CD4-positive, alpha-beta T cell treated with Interleukin-4 for 4 hours (primary cell): Measurements from ENCODE around the gene IGFALS.
"Not testable (repeated sequence)": the region's sequence is repeated elsewhere in the genome, so short reads cannot be mapped to it uniquely, and the experiment has no call there.

Source experiments
- DNase-seq: peaks from one replicate; pipeline ENCODE4 v3.0.0-alpha.2; 2020

Gene IGFALS

DNA sequence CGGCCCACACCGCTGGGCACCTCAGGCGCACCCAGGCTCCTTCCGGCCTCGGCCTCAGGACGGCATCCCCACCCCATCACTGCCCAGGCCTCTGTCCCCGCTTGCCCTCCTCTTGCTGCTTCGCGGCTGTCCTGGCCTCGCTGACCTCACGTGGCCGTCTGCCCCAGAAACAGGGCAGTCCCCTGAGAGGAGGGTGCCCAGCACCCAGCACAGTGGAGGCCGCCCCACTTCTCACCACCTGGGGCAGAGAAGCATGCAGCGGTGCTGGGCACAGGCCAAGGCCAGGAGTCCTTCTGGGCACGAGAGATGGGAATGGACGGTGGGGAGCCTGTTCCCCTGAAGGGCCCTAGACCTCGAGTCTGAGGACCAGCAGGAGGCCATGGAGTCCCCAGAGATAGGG is 24.2 kb upstream of the IGFALS start:
- DNase-seq: no peak

DNA sequence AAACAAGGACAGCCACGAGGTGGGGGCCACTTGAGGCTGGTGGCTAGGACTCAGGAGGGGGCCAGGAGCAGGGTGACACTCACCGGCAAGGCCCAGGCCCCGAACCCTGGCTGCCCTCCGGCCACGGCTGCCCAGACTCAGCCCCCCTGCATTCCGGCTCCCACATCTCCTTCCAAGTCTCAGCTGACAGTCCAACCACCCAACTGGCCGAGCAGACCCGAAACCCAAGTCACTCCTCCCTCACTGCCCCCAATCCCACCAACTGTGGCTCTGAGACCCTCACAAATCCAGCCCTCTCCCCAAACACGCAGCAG is 23.7 kb upstream of the IGFALS start:
- no peak for DNase-seq

DNA sequence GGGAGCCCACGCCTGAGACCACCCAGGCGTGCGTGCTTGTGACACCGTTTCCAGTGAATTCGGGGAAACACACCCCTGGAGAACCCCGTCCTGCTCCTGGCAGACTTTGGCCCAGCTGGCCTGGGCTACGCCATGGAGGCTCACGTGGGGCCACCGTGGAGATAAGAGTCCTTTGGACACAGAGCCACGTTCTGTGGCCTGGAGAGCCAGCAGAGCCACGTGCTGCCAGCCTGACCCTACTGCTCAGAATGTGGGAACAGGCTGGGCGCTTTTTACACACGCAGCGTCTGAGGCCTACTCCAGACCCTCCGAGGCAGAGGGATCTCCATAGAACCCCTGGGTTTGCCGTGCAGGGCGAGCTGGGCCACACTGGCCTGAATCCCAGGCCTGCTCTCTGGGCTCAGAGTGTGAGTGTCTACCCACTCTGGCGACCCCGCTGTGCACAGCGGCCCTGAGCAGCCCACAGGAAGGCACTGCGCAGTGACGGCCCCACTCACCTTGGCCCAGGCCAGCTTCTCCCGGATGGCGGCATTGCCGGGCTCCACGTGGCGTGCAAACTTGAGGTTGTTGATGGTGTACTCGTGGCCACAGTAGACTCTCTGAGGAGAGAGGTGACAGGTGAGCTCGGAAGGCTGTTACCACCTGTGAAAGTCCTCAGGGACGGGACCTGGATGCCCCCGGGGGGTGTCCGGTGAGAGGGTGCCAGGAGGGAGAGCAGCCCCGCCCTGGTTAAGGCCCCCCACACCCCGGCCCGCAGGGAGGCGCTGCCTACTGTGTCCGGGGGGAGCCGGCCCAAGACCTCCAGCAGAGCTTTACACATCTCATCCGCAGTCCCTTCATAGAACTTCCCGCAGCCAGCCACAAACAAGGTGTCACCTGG is 23.1 kb upstream of the IGFALS start:
- DNase-seq: no peak

DNA sequence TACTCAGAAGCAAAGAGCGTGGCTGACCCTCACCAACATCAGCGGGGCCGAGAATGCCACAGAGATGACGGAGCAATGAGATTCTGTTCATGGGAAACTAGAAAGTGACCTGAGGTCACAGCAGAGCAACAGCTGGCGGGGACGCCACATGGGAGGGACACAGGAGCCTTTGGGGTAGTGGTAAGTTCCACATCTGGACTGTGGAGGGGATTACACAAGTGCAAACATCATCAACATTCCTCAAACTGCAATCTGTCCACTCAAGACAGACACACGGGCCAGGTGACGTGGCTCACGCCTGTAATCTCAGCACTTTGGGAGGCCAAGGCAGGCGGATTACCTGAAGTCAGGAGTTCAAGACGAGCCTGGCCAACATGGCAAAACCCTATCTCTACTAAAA is 22.0 kb upstream of the IGFALS start:
- no peak for DNase-seq

DNA sequence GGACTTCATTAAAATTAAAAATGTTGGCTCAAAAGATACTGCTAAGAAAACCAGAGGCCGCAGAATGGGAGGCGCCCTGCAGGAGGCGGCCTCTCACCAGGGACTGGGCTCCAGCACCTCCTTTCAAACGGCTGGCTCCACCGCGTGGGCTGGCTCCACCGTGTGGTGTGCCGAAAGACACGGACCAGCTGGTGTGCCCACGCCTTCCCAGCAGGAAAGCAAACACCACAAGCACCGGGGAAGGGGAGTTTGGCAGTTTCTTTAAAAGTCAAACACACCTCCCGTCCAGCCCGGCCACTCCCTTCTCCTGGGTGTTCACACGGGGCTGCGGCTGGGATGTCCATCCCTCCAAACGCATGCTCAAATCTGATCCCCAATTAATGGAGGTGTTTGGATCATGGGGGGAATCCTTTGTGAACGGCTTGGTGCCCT is 19.2 kb upstream of the IGFALS start:
- peak; percentile 8 for DNase-seq

DNA sequence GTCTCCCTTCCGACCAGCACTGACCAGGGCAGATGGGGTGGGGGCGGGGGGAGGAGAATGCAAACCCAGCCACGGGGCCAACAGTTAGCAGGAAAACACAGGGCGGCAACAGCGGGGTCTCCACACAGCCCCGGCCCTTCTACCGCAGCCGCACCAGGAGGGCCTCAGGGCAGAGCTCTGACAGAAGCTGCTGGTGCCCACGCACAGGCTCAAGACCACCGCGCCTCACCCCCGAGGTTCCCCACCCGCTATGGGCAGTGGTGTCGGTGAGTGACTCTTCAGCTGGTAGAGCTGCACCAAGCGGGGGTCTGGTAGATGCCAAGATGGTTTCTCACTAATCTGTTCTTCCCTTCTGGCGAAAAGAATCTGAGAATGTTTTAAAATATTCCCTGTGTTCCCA is 17.0 kb upstream of the IGFALS start:
- DNase-seq: no peak

DNA sequence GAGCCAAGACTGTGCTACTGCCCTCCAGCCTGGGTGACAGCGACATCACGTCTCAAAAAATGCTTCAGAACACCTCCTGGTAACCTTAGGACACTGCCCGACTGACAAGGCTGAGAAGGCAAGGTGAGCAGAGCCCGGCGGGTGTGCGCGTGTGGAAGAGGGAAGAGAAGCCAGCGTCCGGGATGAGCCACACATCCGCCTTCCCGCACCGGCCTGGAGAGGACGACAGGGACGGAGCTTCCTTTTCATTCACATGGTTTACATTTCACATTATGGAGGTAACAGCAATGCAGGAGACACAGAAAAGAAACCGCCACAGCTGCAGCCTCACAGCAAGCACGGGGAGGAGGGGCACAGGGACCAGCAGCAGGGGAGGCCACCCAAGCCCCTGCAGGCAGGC is 16.6 kb upstream of the IGFALS start:
- DNase-seq: no peak

DNA sequence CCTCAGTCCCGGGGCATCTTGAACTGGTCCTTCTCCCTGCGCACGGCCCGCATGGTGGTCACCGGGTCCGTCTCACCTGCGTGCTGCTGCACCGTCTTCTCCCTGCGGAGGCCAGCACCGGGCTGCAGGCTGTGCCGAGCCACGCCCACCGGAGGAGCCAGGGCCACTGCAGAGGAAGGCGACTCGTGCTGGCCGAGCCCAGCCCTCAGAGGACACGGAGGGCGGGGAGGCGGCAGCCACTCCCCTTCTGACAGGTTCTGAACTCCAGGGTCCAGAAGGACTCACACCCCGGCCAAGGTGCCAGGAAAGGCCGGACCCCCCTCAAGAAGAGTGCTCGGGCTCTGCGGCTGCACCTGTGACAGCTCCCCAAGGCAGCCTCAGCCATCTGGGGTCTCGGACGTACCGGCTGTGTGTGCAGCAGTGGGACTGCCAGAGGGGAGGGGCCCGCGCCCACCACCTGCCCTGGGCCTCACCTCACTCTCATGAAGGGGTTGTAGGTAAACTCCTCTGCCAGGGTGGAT is 15.8 kb upstream of the IGFALS start:
- no peak for DNase-seq

DNA sequence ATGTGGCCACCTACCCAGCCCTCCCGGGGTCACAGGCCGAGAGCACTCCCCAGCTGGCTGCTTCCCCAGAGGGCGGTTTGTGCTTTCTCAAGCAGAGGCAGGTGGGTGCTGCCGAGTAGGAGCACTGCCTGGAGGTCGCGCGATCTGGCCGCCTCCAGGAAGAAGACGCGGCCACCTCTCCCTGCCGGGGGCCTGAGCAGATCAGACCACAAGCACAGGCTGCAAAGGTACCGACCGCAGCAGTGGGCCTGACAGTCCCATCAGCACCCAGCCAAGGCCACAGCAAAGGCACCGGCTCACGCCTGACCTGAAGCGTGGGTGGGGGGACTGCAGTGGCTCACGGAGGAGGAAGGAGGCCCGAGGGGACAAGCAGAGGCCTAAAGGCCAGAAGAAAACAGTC is 15.2 kb upstream of the IGFALS start:
- no peak for DNase-seq

DNA sequence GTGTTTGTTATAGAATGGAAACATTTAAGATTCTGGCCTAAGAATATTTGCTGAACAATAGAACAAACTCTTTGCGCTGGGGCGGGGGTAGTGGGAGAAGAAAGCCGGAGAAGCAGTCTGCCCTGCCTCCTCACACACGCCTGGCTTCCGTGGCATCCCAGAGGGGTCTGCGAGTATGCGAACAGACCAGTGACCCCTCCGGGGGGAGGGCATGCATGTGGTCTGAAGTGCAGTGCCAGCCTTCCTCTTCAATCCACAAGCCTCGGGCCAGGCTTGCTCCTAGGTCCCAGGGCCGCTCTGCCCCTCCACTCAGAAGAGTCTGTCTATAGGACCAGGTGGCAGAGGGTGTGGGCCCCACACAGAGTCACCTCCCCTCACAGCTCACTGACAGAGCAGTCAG is 14.1 kb upstream of the IGFALS start:
- no peak for DNase-seq

DNA sequence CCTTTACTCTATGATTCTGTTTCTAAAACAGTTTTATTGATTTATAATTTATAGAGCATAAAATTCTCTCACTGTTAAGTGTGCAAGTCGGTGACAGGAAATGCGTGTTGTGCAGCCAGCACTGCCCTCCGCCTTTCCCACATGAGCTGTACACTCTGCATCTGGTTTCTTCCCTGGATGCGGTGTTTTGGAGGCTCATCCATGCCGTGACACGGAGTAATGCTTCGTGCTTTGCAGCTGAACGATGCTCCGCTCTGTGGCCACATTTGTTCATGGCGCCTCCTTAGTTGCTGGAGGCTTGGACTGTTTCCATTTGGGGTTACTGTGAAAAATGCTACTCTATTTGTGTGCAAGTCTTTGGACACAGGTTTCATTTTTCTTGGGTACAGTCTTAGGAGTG is 7.2 kb upstream of the IGFALS start:
- DNase-seq: no peak

DNA sequence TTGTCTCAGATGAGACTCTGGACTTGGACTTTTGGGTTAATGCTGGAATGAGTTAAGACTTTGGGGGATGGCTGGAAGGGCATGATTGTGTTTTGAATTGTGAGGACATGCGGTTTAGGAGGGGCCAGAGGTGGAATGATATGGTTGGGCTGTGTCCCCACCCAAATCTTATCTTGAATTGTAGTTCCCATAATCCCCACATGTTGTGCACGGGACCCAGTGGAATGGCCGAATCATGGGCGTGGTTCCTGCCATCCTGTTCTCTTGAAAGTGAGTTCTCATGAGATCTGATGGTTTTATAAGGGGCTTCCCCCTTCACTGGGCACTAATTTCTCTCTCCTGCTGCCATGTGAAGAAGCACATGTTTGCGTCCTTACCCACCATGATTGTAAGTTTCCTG is 5.8 kb upstream of the IGFALS start:
- not testable (repeated sequence) for DNase-seq

DNA sequence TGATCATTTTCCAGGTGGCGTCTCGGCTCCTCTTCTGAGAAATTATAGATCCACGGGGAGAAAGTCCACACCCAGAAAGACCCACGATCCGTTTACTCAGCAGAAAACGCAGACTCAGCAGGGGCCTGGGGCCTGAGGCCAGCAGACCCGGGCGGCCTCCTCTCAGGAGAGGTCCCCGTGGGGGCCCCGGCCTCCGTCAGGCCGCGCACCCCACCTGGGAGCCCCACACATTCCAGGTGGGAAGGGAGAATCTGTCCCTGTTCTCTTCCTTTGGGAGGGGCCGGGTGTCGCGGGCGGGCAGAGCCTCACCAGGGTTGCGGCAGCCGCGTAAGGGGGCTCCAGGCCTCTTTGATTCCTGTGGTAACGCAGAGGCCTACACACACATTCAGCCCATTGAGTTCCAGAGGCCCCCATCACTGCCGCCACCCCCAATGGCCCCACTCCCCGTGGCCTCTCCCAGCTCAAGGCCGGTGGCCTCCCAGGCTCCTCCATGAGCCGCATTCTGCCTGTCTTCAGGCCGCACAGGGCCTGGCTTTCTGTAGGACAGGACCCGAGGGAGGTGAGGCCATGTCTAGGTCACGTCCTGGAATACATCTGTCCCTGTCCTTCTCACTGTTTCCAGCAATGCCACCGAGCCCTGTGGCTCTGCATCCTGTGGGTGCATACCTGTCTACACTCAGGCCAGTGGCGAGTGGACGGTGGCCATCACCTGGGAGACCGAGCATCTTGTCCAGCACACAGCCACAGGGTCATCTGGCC is 1.6 kb upstream of the IGFALS start:
- DNase-seq: no peak

DNA sequence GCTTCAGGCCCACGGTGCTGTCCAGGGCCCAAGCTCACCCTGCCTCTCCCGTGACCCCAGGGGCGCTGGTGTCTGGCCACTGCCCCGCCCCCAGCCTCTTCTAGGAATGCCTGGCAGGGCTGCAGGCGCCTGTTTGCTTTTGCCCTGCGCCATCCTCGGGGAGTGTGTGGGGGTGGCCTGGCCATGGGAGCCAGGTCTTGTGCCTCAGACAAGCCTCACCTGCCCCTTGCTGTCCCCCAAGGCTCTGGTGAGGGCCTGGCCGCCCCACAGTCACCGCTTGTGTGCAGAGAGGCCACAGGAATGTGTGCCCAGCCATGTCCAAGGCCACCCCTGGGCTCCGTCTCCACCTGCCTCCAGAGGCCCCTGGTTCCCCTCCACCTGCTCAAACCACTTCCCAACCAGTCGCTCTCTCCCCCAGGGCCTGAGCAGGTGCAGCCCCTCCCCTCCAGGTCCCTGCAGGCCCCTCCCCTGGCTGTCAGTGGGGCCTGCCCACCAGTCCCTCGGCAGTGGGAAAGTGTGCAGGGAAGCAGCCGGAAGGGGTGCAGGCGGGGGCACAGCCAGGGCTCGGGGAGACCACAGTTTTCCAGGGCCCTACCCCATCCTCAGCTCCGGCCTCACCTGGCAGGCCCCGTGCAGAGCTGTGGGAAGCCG is 841 bp upstream of the IGFALS start:
- no peak for DNase-seq

DNA sequence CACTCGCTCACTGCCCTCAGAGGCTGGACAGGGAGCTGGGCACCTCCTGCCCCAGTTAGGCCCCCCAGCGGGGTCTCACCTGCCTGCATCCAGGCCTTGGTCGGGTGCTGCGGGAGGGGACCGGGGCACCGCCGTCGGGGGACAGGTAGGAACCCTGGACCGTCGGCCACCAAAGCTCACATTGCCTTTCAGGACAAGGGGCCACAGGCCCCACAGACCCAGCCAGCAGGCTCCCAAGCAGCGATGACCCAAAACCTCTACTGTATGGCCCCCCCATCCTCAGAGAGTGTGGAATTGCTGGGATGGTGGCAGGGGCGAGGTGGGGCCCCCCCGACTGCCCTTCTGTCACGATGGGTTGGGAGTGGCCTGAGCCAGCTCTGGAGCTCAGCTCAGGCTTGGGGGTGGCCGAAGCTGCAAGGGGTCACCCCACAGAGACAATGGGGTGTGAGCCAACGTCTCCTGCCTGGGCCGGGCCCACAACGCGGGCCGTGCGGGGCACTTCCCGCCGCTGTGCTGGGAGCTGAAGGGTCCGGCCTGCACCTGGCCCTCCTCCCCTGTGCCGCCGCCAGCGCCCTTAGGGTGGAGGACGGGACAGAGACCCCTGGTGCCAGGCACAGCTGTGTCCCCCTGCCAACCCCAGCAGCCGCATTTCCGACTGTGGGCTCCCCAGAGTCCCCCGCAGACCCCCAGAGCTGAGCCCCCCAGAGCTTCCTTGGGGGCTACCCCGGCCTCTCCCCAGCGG is 498 bp downstream of the IGFALS start:
- no peak for DNase-seq

DNA sequence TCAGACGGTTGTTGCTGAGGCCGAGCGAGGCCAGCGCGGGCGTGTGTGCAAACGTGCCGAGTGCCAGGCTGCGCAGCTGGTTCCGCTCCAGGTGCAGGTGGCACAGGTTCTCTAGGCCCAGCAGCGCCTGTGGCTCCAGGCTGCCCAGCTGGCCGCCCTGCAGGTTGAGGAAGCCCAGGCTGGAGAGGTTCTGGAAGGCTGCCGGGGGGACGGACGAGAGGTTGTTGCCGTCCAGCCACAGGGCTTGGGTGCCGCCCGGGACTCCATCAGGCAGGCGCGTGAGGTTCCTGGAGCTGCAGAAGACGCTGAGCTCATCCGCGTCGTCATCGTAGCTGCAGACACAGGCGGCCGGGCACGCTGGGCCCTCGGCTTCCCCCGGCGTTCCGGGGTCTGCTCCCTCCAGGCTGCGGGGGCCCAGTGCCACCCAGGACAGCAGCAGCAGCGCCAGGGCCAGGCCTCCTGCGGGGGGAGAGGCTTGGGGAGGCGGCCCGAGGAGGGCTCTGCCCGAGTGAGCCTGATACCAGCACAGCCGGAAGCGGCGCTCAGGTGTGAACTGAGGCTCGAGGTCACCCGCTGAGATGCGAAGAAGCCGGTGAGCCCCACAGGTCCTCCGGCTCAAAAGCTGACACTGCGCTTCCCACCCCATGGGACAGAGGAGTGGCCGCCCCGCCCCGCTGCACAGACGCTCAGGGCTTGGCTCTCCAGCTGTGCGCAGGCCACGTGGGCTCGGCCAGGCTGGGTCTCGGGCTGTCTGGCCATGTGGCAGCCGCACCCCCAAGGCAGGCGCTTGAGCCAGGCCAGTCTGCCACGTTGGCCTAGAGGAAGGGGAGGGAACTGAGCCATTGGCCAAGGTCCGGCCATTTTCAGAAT is 1.3 kb downstream of the IGFALS start:
- DNase-seq: no peak

DNA sequence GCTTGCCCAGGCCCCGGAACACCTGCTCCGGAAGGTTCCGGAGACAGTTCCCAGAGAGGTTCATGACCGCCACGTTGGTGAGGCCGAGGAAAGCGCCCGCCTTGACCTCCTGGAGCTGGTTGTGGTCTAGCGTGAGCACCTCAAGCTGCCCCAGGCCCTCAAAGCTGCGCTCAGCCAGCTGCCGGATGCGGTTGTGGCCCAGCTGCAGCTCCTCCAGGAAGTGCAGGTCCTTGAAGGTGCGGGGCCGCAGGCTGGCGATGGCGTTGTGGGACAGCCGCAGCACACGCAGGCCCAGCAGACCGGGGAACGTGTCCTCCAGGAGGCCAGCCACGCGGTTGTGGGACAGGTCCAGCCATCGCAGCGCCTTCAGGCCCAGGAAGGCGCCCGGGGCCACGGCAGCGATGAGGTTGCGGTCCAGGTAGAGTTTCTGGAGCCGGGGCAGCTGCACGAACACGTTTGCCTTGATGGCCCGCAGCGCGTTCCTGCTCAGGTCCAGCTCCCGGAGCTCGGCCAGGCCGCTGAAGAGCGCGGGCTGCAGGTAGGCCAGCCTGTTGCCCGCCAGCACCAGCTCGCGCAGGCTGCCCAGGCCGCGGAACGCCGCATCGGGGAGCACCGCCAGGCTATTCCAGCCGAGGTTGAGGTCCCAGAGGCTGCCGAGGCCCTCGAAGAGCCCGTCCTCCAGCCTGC is 2.1 kb downstream of the IGFALS start:
- DNase-seq: no peak

DNA sequence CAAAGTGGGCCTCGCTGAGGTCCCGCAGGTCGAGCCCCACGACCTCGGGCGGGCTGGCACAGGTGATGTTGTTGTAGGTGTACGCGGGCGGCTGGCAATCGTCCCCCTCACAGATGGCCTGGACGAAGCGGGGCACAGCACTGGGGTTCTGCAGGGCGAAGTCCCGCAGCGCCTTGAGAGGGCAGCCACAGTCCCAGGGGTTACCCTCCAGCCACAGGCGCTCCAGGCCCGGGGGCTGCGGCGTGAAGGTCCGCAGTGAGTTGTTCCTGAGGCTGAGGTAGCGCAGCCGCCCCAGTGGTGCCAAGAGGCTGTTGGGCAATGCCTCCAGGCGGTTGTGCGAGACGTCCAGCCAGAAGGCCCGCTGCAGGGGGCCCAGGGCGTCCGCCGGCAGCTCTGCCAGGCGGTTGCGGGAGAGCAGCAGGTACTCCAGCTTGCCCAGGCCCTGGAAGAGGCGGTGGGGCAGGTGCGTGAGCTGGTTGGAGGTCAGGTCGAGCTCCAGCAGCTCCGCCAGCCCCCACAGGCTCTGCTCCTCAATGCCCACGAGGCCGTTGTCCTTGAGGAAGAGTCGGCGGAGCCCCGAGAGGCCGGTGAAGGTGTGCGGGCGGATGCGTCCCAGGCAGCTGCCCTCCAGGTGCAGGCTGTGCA is 2.8 kb downstream of the IGFALS start:
- DNase-seq: no peak

DNA sequence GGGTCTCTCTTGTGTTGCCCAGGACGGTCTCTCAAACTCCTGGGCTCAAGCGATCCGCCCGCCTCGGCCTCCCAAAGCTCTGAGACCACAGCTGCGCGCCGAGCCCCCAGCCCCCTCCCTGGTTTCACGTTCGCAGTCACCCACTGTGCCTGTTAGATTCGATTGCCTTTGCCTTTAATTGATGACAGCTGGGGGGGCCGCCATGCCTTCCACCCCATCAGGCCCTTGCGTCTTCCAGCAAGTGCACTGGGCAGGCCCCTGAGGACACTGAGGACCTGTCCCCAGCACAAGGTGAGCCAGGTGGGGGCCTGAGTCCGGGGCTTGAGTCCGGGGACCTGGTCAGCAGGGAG is 3.3 kb downstream of the IGFALS start:
- no peak for DNase-seq

DNA sequence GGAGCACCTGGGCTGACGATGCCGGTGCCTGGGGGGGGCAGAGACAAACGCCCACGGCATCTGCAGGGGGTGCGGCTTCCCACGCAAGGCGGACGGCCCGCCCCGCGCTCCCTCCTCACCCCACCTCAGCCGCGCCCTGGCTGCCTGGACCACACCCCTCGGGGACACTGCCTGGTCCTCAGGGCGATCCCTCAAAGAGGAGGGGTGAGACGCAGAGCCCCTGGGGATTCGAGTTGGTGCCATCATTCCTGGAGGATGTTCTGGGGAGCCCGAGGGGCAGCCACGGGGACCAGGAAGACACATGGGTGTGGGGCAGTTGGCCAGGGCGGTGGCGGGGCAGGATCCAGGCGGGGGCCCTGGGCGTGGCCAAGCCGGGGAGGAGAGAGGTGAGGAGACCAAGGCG is 3.9 kb downstream of the IGFALS start:
- no peak for DNase-seq

DNA sequence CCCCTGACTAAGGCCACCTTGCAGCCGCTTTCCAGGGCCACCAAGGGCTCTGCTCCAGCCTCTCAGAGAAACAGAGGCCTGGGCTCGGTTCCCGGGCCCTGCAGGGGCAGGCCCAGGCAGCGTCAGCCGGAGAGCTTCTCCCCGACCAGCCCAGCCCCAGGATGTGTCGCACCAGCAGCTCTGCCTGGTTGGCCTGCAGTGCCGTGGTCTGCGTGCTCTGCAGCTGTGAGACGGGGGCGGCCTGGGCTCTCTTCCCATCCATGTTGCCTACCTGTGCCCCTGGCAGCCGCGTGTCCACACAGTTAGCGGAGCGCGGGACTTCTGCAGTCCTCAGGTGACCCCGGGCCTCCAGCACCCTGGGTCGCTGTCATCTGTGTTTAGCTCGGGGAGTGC is 4.8 kb downstream of the IGFALS start:
- no peak for DNase-seq
